Neural cell (in vitro differentiated cells): Measurements from ENCODE around the gene STC2. TPM values are rescaled to one million over a fixed set of nuclear protein-coding genes. Genes with fewer than 3 reads are reported as not detected.

ENCODE experiments used
- H2AFZ ChIP-seq: fragments of 200-600, 300-800 bp; sonication (generic), shearing (Covaris generic); 2 replicates; pipeline ENCODE4 v1.6.0; 2014; ENCODE audit warnings: low read depth, mild to moderate bottlenecking, antibody characterized with exemption, low read length, moderate library complexity
- H3F3A ChIP-seq: fragments of 200-600 bp; shearing (Covaris generic); 2 replicates; pipeline ENCODE4 v1.6.1; 2016; ENCODE audit warnings: mild to moderate bottlenecking, moderate library complexity, mixed read lengths, antibody characterized with exemption, low read length; ENCODE audit not compliant: insufficient read depth, poor library complexity, severe bottlenecking
- H3K27ac ChIP-seq: fragments of 200-600, 300-800 bp; sonication (generic), shearing (Covaris generic); 2 replicates; pipeline ENCODE4 v1.5.1; 2014; ENCODE audit warnings: mild to moderate bottlenecking, low read length, moderate library complexity
- H3K27me3 ChIP-seq: fragments of 300-800, 200-600 bp; sonication (generic), shearing (Covaris generic); 2 replicates; pipeline ENCODE4 v1.6.0; 2014; ENCODE audit warnings: mild to moderate bottlenecking, low read depth, low read length, moderate library complexity; ENCODE audit not compliant: insufficient read depth
- H3K36me3 ChIP-seq: fragments of 300-800, 200-600 bp; sonication (generic), shearing (Covaris generic); 2 replicates; pipeline ENCODE4 v1.5.1; 2014; ENCODE audit warnings: mild to moderate bottlenecking, antibody characterized with exemption, low read length, moderate library complexity; ENCODE audit not compliant: insufficient read depth
- H3K4me2 ChIP-seq: fragments of 300-800, 200-600 bp; sonication (generic), shearing (Covaris generic); 2 replicates; pipeline ENCODE4 v1.6.0; 2014; ENCODE audit warnings: mild to moderate bottlenecking, low read length
- H3K4me3 ChIP-seq: fragments of 300-800, 200-600 bp; sonication (generic), shearing (Covaris generic); 2 replicates; pipeline ENCODE4 v1.5.1; 2014; ENCODE audit warnings: mild to moderate bottlenecking, low read length, moderate library complexity
- H3K79me2 ChIP-seq: fragments of 200-600 bp; shearing (Covaris generic); replicated peaks from 2 replicates; pipeline ENCODE4 v1.6.0; 2014; ENCODE audit warnings: mild to moderate bottlenecking, low read length, moderate library complexity; ENCODE audit not compliant: insufficient read depth
- H3K9ac ChIP-seq: fragments of 300-800, 200-600 bp; sonication (generic), shearing (Covaris generic); 2 replicates; pipeline ENCODE4 v1.6.1; 2016; ENCODE audit warnings: mild to moderate bottlenecking, low read length, mixed read lengths
- H3K9me2 ChIP-seq: fragments of 200-600 bp; shearing (Covaris generic); 2 replicates; pipeline ENCODE4 v1.6.1; 2016; ENCODE audit warnings: mild to moderate bottlenecking, low read length, mixed read lengths; ENCODE audit not compliant: insufficient read depth
- H3K9me3 ChIP-seq: fragments of 200-600, 300-800 bp; sonication (generic), shearing (Covaris generic); 2 replicates; pipeline ENCODE4 v1.6.1; 2016; ENCODE audit warnings: mild to moderate bottlenecking, mixed run types, low read length, moderate library complexity, mixed read lengths
- H4K20me1 ChIP-seq: fragments of 200-600 bp; shearing (Covaris generic); 2 replicates; pipeline ENCODE4 v1.6.1; 2016; ENCODE audit warnings: mild to moderate bottlenecking, mixed run types; ENCODE audit not compliant: insufficient read depth
- CTCF ChIP-seq: fragments of 450-650 bp; IDR thresholded peaks from 2 replicates; pipeline ENCODE4 v1.5.1; 2014; ENCODE audit warnings: antibody characterized with exemption, mild to moderate bottlenecking, moderate library complexity; ENCODE audit not compliant: poor library complexity, severe bottlenecking
- EP300 ChIP-seq: fragments of 450-650 bp; conservative IDR thresholded peaks from 2 replicates; pipeline ENCODE4 v1.6.1; 2014; ENCODE audit warnings: antibody characterized with exemption, mild to moderate bottlenecking, moderate library complexity; ENCODE audit not compliant: poor library complexity, severe bottlenecking
- EZH2 ChIP-seq: fragments of 200-600, 300-800 bp; shearing (Covaris generic), sonication (generic); IDR thresholded peaks from 2 replicates; pipeline ENCODE4 v1.6.1; 2014; ENCODE audit warnings: antibody characterized with exemption, low read length, borderline replicate concordance, mild to moderate bottlenecking; ENCODE audit not compliant: insufficient read depth, poor library complexity, severe bottlenecking
- MXI1 ChIP-seq: fragments of 450-650 bp; conservative IDR thresholded peaks from 2 replicates; pipeline ENCODE4 v1.6.1; 2014; ENCODE audit warnings: antibody characterized with exemption, mild to moderate bottlenecking; ENCODE audit not compliant: poor library complexity, severe bottlenecking
- POLR2AphosphoS5 ChIP-seq: IDR thresholded peaks from 2 replicates; pipeline ENCODE4 v1.6.1; 2012
- RAD21 ChIP-seq: fragments of 450-650 bp; conservative IDR thresholded peaks from 2 replicates; pipeline ENCODE4 v1.6.1; 2014; ENCODE audit warnings: antibody characterized with exemption, mild to moderate bottlenecking, moderate library complexity
- REST ChIP-seq: IDR thresholded peaks from 2 replicates; pipeline ENCODE4 v1.6.1; 2012; ENCODE audit warnings: borderline replicate concordance
- SMC3 ChIP-seq: fragments of 450-650 bp; conservative IDR thresholded peaks from 2 replicates; pipeline ENCODE4 v1.6.1; 2014; ENCODE audit warnings: antibody characterized with exemption, mild to moderate bottlenecking, moderate library complexity; ENCODE audit not compliant: poor library complexity
- TAF1 ChIP-seq: IDR thresholded peaks from 2 replicates; pipeline ENCODE4 v1.6.1; 2012; ENCODE audit warnings: low read depth
- polyA minus RNA-seq: library from RNA; depleted of rRNA, polyadenylated mRNA; stranded (reverse); fragments of >200 nt; gene quantifications from 2 replicates; pipeline ENCODE4 v1.2.3, GENCODE V29; 2014
- polyA plus RNA-seq: library from polyadenylated mRNA; depleted of rRNA; stranded (reverse); fragments of >200 nt; gene quantifications from 2 replicates; pipeline ENCODE4 v1.2.3, GENCODE V29; 2014

STC2 gene
- polyA plus RNA-seq (0.09 and 0.26 TPM in 2 replicates), polyA minus RNA-seq (1.0 TPM in 1 of 2 replicates, not detected in the other)

GRCh38 chr5:173327948-173328843 lies at the start of gene STC2:
STC2 (minus strand) TSS chr5:173328414; CDS start chr5:173328193, 221 bp downstream.
- Histone ChIP-seq H3K27me3 (peaks cover 85% of the 10 kb centered on the region), H3K79me2 (no peaks in the 10 kb centered on the region), H3K4me2 (peak within 1 kb of the TSS; percentile 57), H3K27ac (no peak within 1 kb of the TSS), H2AFZ (no peak within 1 kb of the TSS), H3K4me3 (peak within 1 kb of the TSS; percentile 65), H3K9me3 (no peaks in the 10 kb centered on the region), H3K9me2 (no peaks in the 10 kb centered on the region), H3K36me3 (no peaks in the 10 kb centered on the region), H3K9ac (peak within 1 kb of the TSS; percentile 29), H3F3A (no peaks in the 10 kb centered on the region), H4K20me1 (no peaks in the 10 kb centered on the region)
- TF ChIP-seq REST (no peak), EZH2 (no peak), SMC3 (no peak), CTCF (no peak), POLR2AphosphoS5 (peak; percentile 18), EP300 (no peak), RAD21 (no peak), TAF1 (no peak), MXI1 (peak; percentile 31)

GRCh38 chr5:173371400-173371799 lies 43.2 kb upstream of the STC2 start:
- H3K4me2 ChIP-seq = no peak overlapping the region

More at GRCh38 chr5:173371400-173371799, 43.2 kb upstream of the STC2 start:
- Histone ChIP-seq H2AFZ (no peak overlapping the region), H3K79me2 (no peaks in the 10 kb centered on the region), H3K27me3 (no peaks in the 10 kb centered on the region), H3K27ac (no peak overlapping the region), H3K9ac (no peak overlapping the region), H3F3A (no peaks in the 10 kb centered on the region), H3K36me3 (no peaks in the 10 kb centered on the region), H3K9me3 (no peaks in the 10 kb centered on the region), H4K20me1 (no peaks in the 10 kb centered on the region), H3K9me2 (no peaks in the 10 kb centered on the region), H3K4me3 (no peak overlapping the region)
- no peak for TF ChIP-seq MXI1
- TF ChIP-seq RAD21 = no peak
- no peak for TF ChIP-seq EZH2
- TF ChIP-seq SMC3 = no peak
- TF ChIP-seq CTCF = no peak
- no peak for TF ChIP-seq POLR2AphosphoS5
- TF ChIP-seq EP300 = no peak
- TF ChIP-seq REST = no peak
- no peak for TF ChIP-seq TAF1
